Measurements from ENCODE around the gene ATG4B.

Gene ATG4B

GRCh38 chr2:241680827-241681599 lies 43.5 kb downstream of the ATG4B start:
- POLR2A ChIA-PET: no interaction called here
- no peak for TF ChIP-seq SP1 (IDR thresholded peaks at IDR 0.05)
- TF ChIP-seq FOXA1 (IDR thresholded peaks at IDR 0.05): no peak
- TF ChIP-seq FOXM1 (IDR thresholded peaks at IDR 0.05; ENCODE audit: borderline replicate concordance): no peak
- TF ChIP-seq CTBP1 (IDR thresholded peaks at IDR 0.05; ENCODE audit: borderline replicate concordance): no peak
- TF ChIP-seq ARNT (IDR thresholded peaks at IDR 0.05): no peak
- TF ChIP-seq ELF4 (IDR thresholded peaks at IDR 0.05): no peak
- no peak for TF ChIP-seq NFRKB (IDR thresholded peaks at IDR 0.05)
- no peak for TF ChIP-seq SUZ12 (IDR thresholded peaks at IDR 0.05)
- no peak for TF ChIP-seq L3MBTL2 (conservative IDR thresholded peaks at IDR 0.05)
- no peak for TF ChIP-seq HDGF (IDR thresholded peaks at IDR 0.05; ENCODE audit: borderline replicate concordance)
- no peak for TF ChIP-seq FOXK2 (IDR thresholded peaks at IDR 0.05)
- no peak for TF ChIP-seq LEF1 (IDR thresholded peaks at IDR 0.05; ENCODE audit: borderline replicate concordance)
- no peak for TF ChIP-seq BHLHE40 (IDR thresholded peaks at IDR 0.05; ENCODE audit: borderline replicate concordance)
- TF ChIP-seq ZNF384 (IDR thresholded peaks at IDR 0.05): no peak
- TF ChIP-seq, protein P1, sequence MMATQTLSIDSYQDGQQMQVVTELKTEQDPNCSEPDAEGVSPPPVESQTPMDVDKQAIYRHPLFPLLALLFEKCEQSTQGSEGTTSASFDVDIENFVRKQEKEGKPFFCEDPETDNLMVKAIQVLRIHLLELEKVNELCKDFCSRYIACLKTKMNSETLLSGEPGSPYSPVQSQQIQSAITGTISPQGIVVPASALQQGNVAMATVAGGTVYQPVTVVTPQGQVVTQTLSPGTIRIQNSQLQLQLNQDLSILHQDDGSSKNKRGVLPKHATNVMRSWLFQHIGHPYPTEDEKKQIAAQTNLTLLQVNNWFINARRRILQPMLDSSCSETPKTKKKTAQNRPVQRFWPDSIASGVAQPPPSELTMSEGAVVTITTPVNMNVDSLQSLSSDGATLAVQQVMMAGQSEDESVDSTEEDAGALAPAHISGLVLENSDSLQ (IDR thresholded peaks at IDR 0.05): no peak
- TF ChIP-seq TARDBP (IDR thresholded peaks at IDR 0.05): no peak
- CTCF ChIA-PET: interaction anchor here (0.6 kb wide), 1 partner anchor 248 kb away, joined by 3 read pairs; no protein-coding TSS in a partner anchor
- DNase-seq (ENCODE audit: extremely low spot score): no peak

- ChIA-PET CTCF (interaction anchor here (2.1 kb wide), 1 partner anchor 10 kb away, joined by 4 read pairs; no protein-coding TSS in a partner anchor), POLR2A (interaction anchor here (0.6 to 5.2 kb wide), 20 partner anchors 8 to 193 kb away, joined by 3 to 78 read pairs (median 4); partner anchors contain the start of genes ATG4B, D2HGDH, ING5 and THAP4)
- DNase-seq (ENCODE audit: extremely low spot score): no peak
- no peak for TF ChIP-seq ZNF384 (IDR thresholded peaks at IDR 0.05)
- TF ChIP-seq FOXM1 (IDR thresholded peaks at IDR 0.05; ENCODE audit: borderline replicate concordance): no peak
- no peak for TF ChIP-seq HDGF (IDR thresholded peaks at IDR 0.05; ENCODE audit: borderline replicate concordance)
- no peak for TF ChIP-seq L3MBTL2 (conservative IDR thresholded peaks at IDR 0.05)
- no peak for TF ChIP-seq SUZ12 (IDR thresholded peaks at IDR 0.05)
- no peak for TF ChIP-seq ARNT (IDR thresholded peaks at IDR 0.05)
- TF ChIP-seq FOXA1 (IDR thresholded peaks at IDR 0.05): no peak
- TF ChIP-seq TARDBP (IDR thresholded peaks at IDR 0.05): no peak
- TF ChIP-seq ELF4 (IDR thresholded peaks at IDR 0.05): no peak
- TF ChIP-seq FOXK2 (IDR thresholded peaks at IDR 0.05): no peak
- no peak for TF ChIP-seq BHLHE40 (IDR thresholded peaks at IDR 0.05; ENCODE audit: borderline replicate concordance)
- no peak for TF ChIP-seq NFRKB (IDR thresholded peaks at IDR 0.05)
- TF ChIP-seq, protein P1 (IDR thresholded peaks at IDR 0.05): no peak
Measured at GRCh38 chr2:241686324-241686649, 48.8 kb downstream of the ATG4B start.

- DNase-seq (ENCODE audit: extremely low spot score): peak; percentile 93
- ChIA-PET CTCF (interaction anchor here (0.8 to 2.1 kb wide), 2 partner anchors 11 to 27 kb away, joined by 3 to 4 read pairs; no protein-coding TSS in a partner anchor), POLR2A (interaction anchor here (0.6 to 5.2 kb wide), 20 partner anchors 8 to 192 kb away, joined by 3 to 78 read pairs (median 4); partner anchors contain the start of genes ATG4B, D2HGDH, ING5 and THAP4)
- TF ChIP-seq FOXK2 (IDR thresholded peaks at IDR 0.05) (no peak), L3MBTL2 (conservative IDR thresholded peaks at IDR 0.05) (peak; percentile 53), FOXM1 (IDR thresholded peaks at IDR 0.05; ENCODE audit: borderline replicate concordance) (peak; percentile 69; the same call in 1 of the 2 replicates)
Measured at GRCh38 chr2:241686650-241687425, 49.3 kb downstream of the ATG4B start, which contains the start of gene DTYMK. TSS of gene DTYMK (minus strand) at chr2:241686815. CDS start at chr2:241686783, 32 bp downstream.

- DNase-seq (ENCODE audit: extremely low spot score): no peak
- ChIA-PET POLR2A (interaction anchor here (5.2 kb wide), 1 partner anchor 10 kb away, joined by 78 read pairs; the partner anchor contains the start of gene ING5), CTCF (no interaction called here)
- TF ChIP-seq ZNF384 (IDR thresholded peaks at IDR 0.05) (no peak), SUZ12 (IDR thresholded peaks at IDR 0.05) (no peak), HDGF (IDR thresholded peaks at IDR 0.05; ENCODE audit: borderline replicate concordance) (no peak), NFRKB (IDR thresholded peaks at IDR 0.05) (no peak), CTBP1 (IDR thresholded peaks at IDR 0.05; ENCODE audit: borderline replicate concordance) (no peak), ELF4 (IDR thresholded peaks at IDR 0.05) (no peak), ARNT (IDR thresholded peaks at IDR 0.05) (no peak), FOXA1 (IDR thresholded peaks at IDR 0.05) (no peak), BHLHE40 (IDR thresholded peaks at IDR 0.05; ENCODE audit: borderline replicate concordance) (no peak), FOXM1 (IDR thresholded peaks at IDR 0.05; ENCODE audit: borderline replicate concordance) (no peak)
Measured at GRCh38 chr2:241689306-241689705, 51.8 kb downstream of the ATG4B start.

GRCh38 chr2:241690202-241690717 lies 52.8 kb downstream of the ATG4B start:
- CTCF ChIA-PET: no interaction called here
- TF ChIP-seq FOXA1 (IDR thresholded peaks at IDR 0.05) (no peak), SP1 (IDR thresholded peaks at IDR 0.05) (no peak), FOXM1 (IDR thresholded peaks at IDR 0.05; ENCODE audit: borderline replicate concordance) (no peak), ZNF384 (IDR thresholded peaks at IDR 0.05) (no peak), NFRKB (IDR thresholded peaks at IDR 0.05) (no peak)
- TF ChIP-seq, protein P1 (IDR thresholded peaks at IDR 0.05): no peak
- no peak for DNase-seq (ENCODE audit: extremely low spot score)
- POLR2A ChIA-PET: interaction anchor here (5.2 kb wide), 1 partner anchor 9 kb away, joined by 78 read pairs; the partner anchor contains the start of gene ING5

Data from HEK293T (cell line).